ENCODE measurements around the gene PROKR1. TPM values are rescaled to one million over a fixed set of nuclear protein-coding genes. Genes with fewer than 3 reads are reported as not detected.
"Not testable (repeated sequence)": the region's sequence is repeated elsewhere in the genome, so short reads cannot be mapped to it uniquely, and the experiment has no call there.

Gene PROKR1
- total RNA-seq, 1 experiment from 2014 or later: not detected

DNA sequence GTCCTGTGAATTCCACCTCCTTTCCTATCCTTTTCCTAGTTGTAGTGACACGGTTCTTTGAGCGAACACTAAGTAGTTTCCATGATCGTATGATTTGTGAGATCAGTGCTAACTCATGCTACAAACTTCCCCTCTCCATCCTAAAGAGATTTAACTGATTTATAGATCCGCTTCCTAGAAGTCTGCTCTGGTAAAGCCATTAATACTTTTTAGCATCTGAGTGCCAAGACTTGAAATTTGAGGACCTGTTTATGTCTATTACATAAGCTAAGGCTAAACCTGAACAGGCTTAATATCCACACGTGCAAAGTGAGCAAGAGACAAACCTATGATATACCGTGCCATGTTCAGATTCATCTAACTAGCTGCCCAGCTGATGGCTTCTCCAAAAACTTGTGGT, 14.9 kb downstream of the PROKR1 start:
- DNase-seq (ENCODE audit: low read depth): no peak

DNA sequence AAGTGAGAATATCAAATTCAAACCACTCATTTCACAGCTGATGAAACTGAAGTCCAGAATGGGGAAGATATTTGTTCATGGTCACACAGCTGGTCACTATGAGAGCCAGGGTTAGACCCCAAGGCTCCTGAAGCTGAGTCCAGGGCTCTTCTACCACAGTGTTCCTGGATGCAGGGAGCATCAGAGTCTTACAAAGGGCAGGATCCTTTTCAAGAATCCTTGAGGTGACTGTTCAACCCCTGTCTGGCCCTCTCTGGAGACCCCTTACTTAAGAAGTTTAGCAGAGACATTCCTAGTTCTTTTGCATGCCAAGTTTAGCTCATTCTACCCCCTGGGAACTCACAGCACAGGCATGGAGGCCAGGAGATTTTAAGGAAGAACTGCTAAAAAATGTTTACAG, 15.7 kb downstream of the PROKR1 start:
- no peak for DNase-seq (ENCODE audit: low read depth)

DNA sequence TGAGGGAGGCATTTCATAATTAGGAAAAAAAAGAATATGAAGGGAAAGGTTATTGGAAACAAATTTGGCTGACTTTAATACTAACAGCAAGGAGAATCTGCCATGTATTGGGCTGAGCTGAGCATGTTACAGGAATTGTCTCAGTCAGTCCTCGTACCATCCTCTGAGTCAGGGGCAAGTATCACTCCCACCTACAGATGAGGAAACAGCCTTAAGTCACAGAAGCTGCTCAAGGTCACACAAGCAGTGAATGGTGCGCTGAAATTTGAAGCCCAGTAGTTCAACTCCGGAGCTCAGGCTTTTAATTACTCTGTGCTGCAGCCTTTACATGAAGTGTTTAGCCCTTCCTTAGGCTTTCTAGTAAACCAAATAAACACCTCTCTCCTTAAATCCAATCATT, 17.3 kb downstream of the PROKR1 start:
- DNase-seq (ENCODE audit: low read depth): no peak

DNA sequence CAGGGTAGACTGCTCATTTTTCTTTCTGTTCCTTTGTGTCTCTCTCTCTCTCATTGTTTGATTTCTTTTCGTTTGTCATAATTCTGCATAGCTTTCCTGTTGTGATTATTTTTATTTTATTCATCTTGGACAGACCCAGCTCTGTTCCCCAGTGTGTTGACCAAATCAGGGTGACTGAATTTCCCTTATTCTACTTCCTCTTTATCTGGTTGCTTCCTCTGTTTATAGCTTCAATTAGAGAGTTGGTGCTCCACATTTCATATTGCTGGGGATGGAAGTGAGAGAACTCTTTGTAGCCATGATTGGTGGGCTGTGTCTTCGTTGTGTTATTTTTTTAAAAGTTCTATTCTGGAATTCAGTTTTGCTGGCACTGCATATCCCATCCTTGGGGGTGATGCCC, 19.1 kb downstream of the PROKR1 start:
- DNase-seq (ENCODE audit: low read depth): no peak

DNA sequence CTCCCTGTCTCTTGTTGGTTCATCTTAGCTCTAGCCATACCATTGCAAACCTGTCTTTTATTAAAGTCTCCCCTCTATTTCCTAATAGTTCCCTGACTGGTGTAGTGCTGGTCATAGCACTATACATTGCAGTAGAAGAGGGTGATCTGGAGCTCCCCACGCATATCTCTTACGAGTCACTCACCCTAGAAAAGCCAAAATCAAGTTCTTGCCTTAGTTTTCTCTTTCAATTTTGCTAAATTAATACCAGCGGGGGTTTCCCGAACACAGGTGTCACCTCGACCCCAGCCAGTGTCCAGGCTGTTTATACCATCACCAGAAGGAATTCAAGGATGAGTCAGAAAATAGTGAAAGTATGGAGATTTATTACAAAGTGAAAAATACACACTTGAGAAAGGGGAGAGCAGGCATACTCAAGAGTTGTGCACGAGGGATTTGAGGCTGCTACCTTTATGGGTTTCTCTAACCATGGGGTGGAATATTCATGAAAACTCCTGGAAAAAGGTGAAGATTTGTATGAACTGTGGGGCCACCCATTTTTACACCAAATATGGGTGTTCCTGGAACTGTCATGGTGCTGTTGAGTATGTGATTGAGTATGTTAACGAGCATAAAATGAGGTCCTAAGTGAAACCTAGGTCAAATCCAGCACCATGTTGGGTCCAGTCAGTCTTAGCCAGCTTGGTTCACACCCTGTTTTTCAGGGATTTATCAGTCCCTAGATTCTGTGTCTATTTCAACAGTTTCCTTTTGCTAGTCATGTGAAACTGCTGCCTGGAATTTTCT, 20.2 kb downstream of the PROKR1 start:
- no peak for DNase-seq (ENCODE audit: low read depth)

GRCh38 chr2:68667371-68667770, 24.0 kb downstream of the PROKR1 start:
- DNase-seq (ENCODE audit: low read depth): no peak

- DNase-seq (ENCODE audit: low read depth): no peak
Observed at GRCh38 chr2:68669651-68670050, 26.3 kb downstream of the PROKR1 start.

DNA sequence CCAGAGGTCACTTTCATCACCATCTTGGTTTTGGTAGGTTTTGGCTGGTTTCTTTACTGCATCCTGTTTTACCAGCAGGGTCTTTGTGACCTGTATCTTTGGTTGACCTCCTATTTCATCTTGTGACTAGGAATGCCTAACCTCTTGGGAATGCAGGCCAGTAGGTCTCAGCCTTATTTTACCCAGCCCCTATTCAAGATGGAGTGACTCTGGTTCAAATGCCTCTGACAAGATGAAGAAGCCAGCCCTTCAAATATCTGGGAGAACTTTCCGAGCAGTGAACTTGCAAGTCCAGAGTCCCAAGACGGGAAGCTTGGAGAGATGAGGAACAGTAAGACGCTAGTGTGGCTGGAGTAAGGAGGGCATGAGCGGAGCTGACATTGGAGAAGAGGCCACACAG, 28.6 kb downstream of the PROKR1 start:
- no peak for DNase-seq (ENCODE audit: low read depth)

DNA sequence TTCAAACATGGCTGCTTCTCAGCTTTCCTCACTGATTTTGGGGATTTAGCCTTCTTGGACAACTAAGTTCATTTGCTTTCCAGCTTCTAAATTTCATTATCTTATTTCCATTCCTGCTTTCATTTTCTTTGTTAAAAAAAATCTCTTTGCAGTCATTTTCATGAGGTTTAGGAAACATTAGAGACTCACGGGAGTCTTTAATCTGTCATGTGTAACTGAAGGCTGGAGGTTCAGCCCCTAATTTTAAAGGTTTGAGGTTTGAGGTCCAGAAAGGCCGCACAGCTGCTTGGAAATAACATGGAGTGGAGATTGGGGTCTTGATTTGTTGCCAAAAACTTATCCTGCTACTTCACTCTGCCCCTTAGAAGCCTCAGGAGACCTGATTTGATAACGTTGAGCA, 30.3 kb downstream of the PROKR1 start:
- no peak for DNase-seq (ENCODE audit: low read depth)

DNA sequence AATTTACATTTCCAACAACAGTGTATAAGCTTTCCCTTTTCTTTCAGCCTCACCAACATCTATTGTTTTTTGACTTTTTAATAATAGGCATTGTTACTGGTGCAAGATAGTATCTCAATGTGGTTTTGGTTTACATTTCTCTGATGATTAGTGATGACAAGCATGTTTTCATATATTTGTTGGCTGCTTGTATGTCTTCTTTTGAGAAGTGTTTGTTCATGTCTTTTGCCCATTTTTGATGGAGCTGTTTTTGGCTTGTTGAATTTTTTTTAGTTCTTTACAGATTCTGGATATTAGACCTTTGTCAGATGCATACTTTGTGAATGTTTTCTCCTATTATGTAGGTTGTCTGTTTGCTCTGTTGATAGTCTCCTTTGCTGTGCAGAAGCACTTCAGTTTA, 32.1 kb downstream of the PROKR1 start:
- no peak for DNase-seq (ENCODE audit: low read depth)

DNA sequence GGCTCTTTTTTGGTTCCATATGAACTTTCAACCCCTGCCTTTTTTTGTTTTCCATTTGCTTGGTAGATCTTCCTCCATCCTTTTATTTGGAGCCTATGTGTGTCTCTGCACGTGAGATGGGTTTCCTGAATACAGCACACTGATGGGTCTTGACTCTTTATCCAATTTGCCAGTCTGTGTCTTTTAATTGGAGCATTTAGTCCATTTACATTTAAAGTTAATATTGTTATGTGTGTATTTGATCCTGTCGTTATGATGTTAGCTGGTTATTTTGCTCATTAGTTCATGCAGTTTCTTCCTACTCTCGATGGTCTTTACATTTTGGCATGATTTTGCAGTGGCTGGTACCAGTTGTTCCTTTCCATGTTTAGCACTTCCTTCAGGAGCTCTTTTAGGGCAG, 34.5 kb downstream of the PROKR1 start:
- not testable (repeated sequence) for DNase-seq (ENCODE audit: low read depth)

DNA sequence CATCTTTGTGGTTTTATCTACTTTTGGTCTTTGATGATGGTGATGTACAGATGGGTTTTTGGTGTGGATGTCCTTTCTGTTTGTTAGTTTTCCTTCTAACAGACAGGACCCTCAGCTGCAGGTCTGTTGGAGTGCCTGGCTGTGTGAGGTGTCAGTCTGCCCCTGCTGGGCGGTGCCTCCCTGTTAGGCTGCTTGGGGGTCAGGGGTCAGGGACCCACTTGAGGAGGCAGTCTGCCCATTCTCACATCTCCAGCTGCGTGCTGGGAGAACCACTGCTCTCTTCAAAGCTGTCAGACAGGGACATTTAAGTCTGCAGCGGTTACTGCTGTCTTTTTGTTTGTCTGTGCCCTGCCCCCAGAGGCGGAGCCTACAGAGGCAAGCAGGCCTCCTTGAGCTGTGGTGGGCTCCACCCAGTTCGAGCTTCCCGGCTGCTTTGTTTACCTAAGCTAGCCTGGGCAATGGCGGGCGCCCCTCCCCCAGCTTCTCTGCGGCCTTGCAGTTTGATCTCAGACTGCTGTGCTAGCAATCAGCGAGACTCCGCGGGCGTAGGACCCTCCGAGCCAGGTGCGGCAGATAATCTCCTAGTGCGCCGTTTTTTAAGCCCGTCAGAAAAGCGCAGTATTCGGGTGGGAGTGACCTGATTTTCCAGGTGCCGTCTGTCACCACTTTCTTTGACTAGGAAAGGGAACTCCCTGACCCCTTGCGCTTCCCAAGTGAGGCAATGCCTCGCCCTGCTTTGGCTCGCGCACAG, 36.0 kb downstream of the PROKR1 start:
- not testable (repeated sequence) for DNase-seq (ENCODE audit: low read depth)

- DNase-seq (ENCODE audit: low read depth): not testable (repeated sequence)
Observed at GRCh38 chr2:68679917-68680267, 36.5 kb downstream of the PROKR1 start.

DNA sequence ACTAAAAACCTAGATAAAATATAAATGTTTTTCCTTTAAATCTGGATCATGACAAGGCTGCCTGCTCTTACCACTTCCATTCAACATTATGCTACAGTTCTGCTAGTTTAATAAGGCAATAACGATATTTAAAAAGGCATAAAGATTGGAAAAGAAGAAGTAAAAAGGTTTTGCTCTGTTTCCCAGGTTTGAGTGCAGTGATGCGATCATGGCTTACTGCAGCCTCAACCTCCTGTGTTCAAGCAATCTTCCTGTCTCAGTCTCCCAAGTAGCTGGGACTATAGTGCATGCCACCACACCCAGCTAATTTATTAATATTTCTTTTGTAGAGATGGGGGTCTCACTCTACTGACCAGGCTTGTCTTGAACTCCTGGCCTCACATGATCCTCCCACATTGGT, 40.8 kb downstream of the PROKR1 start:
- DNase-seq (ENCODE audit: low read depth): no peak

DNA sequence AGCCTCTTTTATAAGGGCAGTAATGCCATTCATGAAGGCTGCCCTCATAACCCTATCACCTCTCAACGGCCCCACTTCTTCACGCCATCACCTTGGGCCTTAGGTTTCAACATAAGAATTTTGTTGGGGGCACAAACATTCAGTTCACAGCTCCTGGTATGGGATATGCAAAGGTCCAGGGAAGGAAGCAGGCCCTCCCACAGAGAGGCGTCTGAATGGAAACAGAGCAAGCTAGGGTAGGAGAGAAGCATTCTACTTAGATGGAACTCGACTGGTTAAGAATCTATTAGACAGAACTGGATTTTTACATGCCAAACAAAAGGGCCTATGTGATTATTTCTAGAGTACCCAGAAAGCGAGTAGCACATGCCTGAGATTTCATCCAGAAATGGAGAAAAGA, 42.8 kb downstream of the PROKR1 start:
- no peak for DNase-seq (ENCODE audit: low read depth)

DNA sequence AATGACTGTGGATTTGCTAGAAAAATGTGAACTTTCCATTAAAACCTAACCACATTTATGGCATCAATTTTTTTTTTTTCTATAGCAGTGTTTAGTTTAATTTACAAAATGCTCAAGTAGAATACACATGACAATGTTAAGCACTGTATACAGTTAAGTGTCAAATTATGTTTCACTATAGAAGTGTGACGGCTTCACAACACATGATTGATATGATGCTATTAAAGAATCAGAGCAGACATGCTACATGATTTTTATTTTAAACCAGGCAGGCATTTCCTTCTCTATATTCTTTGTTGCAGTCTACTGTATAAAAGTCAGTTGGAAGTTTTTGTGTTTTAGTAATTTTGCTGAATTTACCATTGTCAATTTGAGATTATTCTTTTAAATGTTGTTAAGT, 43.6 kb downstream of the PROKR1 start:
- no peak for DNase-seq (ENCODE audit: low read depth)

- no peak for DNase-seq (ENCODE audit: low read depth)
Observed at GRCh38 chr2:68689553-68690537, 46.5 kb downstream of the PROKR1 start.

- DNase-seq (ENCODE audit: low read depth): no peak
Observed at GRCh38 chr2:68690851-68691250, 47.5 kb downstream of the PROKR1 start.

- no peak for DNase-seq (ENCODE audit: low read depth)
Observed at GRCh38 chr2:68692511-68692910, 49.1 kb downstream of the PROKR1 start.

DNA sequence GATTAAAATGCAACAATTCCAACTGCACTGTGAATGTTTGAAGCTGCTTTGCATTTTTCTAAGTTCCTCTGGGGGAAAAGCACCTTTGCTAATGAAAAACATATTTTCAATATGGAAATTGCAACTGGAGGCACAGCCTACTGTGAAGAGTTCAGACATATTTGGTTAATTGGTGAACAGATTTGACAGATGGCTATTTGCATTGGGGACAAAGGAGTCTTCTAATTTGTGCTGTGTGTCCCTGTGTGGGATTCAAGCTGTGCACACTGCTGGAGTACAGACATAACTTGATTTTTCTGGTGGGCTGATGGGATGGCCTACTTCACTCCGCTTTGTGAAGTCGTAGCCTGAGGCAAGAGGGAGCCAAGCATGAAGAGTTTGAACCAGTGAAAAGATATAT, 50.6 kb downstream of the PROKR1 start:
- no peak for DNase-seq (ENCODE audit: low read depth)

- peak; percentile 51 for DNase-seq (ENCODE audit: low read depth)
Observed at GRCh38 chr2:68695971-68696370, 52.6 kb downstream of the PROKR1 start.

DNA sequence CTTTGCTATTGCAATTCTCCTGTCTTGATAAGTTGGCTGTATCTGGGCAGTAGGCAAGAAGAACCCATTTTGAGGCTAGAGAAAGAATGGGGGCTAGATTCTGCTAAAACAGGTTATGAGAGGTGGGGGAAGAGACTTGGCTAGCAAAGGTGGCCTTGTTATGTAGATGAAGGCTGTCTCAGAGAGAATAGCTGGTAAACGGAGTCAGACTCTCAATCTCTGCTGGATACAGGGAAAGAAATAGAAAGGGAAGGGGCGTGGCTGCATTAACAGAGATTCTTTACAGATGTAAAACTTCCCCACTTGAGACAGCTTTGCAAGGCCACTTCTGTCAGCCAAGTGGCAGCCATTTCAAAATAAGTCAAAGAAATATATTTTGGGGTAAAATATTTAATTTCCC, 53.2 kb downstream of the PROKR1 start:
- DNase-seq (ENCODE audit: low read depth): no peak

Data from RPMI7951 (cell line).